DND-41 (cell line): ENCODE results near the gene FBXL20.

ENCODE experiments used
- CTCF ChIP-seq: IDR thresholded peaks from 2 replicates; pipeline ENCODE4 v1.5.1; 2012; ENCODE audit warnings: borderline replicate concordance, low read length, moderate library complexity, mild to moderate bottlenecking; ENCODE audit not compliant: poor library complexity, severe bottlenecking; ENCODE audit errors: extremely low read depth
- EZH2 ChIP-seq: IDR thresholded peaks from 3 replicates; pipeline ENCODE4 v1.6.1; 2012; ENCODE audit warnings: borderline replicate concordance, low read depth, mild to moderate bottlenecking, moderate library complexity, low read length, inconsistent platforms; ENCODE audit not compliant: severe bottlenecking

GRCh38 chr17:39340731-39341130 is 60.7 kb downstream of the FBXL20 start:
- no peak for TF ChIP-seq CTCF
- no peak for TF ChIP-seq EZH2
